ENCODE data around the gene SAP130. TPM values are rescaled to one million over a fixed set of nuclear protein-coding genes. Genes with fewer than 3 reads are reported as not detected.

The SAP130 gene
- total and polyA plus RNA-seq, 9 donors: 6.1 to 28.3 (median 24.0) TPM

- H3K27ac ChIP-seq: no peak overlapping the region
- H3K4me3 ChIP-seq: no peak overlapping the region
- TF ChIP-seq EP300 (IDR thresholded peaks at IDR 0.05) (no peak), POLR2A (IDR thresholded peaks at IDR 0.05) (no peak)
- WGBS, 3 donors: 86 to 93% (median 92%) methylated on average over 6 of the region's 6 CpGs
- no peaks in the 10 kb centered on the region for H3K27me3 ChIP-seq
- H3K9me3 ChIP-seq: no peaks in the 10 kb centered on the region
- H3K4me1 ChIP-seq (ENCODE audit: insufficient read depth): no peaks in the 10 kb centered on the region
- intact Hi-C loops (cut with DNase I): no loop called here
- H3K36me3 ChIP-seq: no peaks in the 10 kb centered on the region
- no peak for DNase-seq
Observed at GRCh38 chr2:127935337-127935736, 92.5 kb downstream of the SAP130 start.

DNA sequence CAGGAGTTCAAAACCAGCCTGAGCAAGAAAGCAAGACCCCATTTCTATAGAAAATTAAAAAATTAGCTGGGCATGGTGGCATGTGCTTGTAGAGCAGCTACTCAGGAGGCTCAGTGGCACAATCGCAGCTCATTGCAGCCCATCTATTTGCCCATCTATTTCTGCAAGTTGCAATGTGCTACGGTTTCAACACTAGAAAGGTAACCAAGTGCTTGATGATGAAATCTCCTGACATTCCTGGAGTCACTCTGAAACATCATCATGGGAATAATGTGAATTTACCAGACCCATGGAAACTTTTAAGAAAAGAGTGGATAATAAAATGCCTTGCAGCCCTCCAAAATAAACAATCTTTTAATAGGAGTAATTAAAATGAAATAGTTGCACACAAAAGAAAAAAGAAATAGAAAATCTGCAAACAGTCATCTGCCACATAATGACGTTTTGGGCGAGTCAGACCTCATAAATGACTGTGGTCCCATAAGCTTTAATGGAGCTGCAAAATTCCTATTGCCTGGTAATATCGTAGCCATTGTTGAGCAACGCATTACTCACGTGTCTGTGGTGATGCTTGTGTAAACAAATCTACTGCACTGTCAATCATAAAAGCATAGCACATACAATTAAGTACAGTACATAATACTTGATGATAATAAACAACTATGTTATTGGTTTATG is 95.5 kb downstream of the SAP130 start:
- WGBS, 3 donors: 77 to 82% (median 82%) methylated on average over 7 of the region's 7 CpGs
- TF ChIP-seq, protein P1, sequence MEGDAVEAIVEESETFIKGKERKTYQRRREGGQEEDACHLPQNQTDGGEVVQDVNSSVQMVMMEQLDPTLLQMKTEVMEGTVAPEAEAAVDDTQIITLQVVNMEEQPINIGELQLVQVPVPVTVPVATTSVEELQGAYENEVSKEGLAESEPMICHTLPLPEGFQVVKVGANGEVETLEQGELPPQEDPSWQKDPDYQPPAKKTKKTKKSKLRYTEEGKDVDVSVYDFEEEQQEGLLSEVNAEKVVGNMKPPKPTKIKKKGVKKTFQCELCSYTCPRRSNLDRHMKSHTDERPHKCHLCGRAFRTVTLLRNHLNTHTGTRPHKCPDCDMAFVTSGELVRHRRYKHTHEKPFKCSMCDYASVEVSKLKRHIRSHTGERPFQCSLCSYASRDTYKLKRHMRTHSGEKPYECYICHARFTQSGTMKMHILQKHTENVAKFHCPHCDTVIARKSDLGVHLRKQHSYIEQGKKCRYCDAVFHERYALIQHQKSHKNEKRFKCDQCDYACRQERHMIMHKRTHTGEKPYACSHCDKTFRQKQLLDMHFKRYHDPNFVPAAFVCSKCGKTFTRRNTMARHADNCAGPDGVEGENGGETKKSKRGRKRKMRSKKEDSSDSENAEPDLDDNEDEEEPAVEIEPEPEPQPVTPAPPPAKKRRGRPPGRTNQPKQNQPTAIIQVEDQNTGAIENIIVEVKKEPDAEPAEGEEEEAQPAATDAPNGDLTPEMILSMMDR (IDR thresholded peaks at IDR 0.05): no peak
- TF ChIP-seq POLR2A (IDR thresholded peaks at IDR 0.05) (no peak), EP300 (IDR thresholded peaks at IDR 0.05) (no peak)
- H3K36me3 ChIP-seq: no peaks in the 10 kb centered on the region
- intact Hi-C loops (cut with DNase I): no loop called here
- no peak overlapping the region for H3K4me3 ChIP-seq
- no peaks in the 10 kb centered on the region for H3K4me1 ChIP-seq (ENCODE audit: insufficient read depth)
- no peak overlapping the region for H3K27ac ChIP-seq
- H3K9me3 ChIP-seq: no peaks in the 10 kb centered on the region
- H3K27me3 ChIP-seq: no peaks in the 10 kb centered on the region
- DNase-seq: no peak

DNA sequence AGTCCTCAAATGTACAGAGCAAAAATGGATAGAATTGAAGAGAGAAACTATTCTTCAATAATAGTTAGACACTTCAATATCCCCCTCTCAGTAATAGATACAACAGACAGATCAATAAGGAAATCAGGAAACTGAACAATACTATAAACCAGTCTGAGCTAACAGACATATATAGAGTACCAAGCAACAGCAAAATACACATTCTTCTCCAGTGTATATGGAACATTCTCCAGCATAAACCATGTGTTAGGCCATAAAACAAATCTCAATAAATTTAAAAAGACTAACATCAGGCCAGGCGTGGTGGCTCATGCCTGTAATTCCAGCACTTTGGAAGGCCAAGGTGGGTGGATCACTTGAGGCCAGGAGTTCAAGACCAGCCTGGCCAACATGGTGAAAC is 98.4 kb downstream of the SAP130 start:
- H3K9me3 ChIP-seq: no peaks in the 10 kb centered on the region
- no peak overlapping the region for H3K4me3 ChIP-seq
- no peak for TF ChIP-seq POLR2A (IDR thresholded peaks at IDR 0.05)
- TF ChIP-seq EP300 (IDR thresholded peaks at IDR 0.05): no peak
- TF ChIP-seq, protein P1 (IDR thresholded peaks at IDR 0.05): no peak
- WGBS, 3 donors: 74 to 81% (median 78%) methylated on average over 1 of the region's 1 CpG
- no peaks in the 10 kb centered on the region for H3K27me3 ChIP-seq
- H3K4me1 ChIP-seq (ENCODE audit: insufficient read depth): no peaks in the 10 kb centered on the region
- no peak for DNase-seq
- H3K27ac ChIP-seq: no peak overlapping the region
- intact Hi-C loops (cut with DNase I): no loop called here
- H3K36me3 ChIP-seq: no peaks in the 10 kb centered on the region

DNA sequence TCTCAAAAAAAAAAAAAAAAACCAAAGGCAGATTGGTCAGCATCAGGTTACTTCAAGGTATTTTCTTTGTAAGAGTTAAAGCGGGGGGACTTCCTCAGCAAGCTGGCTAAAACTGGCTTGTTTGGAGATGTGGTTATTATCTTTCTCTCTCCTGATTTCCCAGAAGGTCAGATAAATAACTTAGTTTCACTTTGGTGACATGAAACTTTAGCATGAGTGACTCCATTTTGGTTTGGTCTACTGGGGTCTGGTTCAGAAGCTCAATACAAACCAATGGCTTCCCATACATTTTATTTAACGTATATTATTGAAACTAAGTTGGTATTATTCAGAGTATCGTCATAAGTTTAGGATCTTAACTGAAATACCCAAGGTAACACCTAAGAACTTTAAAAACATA is 100.5 kb downstream of the SAP130 start:
- Histone ChIP-seq H3K27ac (no peak overlapping the region), H3K27me3 (no peaks in the 10 kb centered on the region), H3K4me3 (no peak overlapping the region), H3K4me1 (ENCODE audit: insufficient read depth) (no peaks in the 10 kb centered on the region), H3K36me3 (no peaks in the 10 kb centered on the region), H3K9me3 (no peaks in the 10 kb centered on the region)
- 85 to 93% (median 92%) methylated on average over 3 of the region's 3 CpGs for WGBS, 3 donors
- intact Hi-C loops (cut with DNase I): no loop called here
- TF ChIP-seq, protein P1 (IDR thresholded peaks at IDR 0.05): no peak
- TF ChIP-seq EP300 (IDR thresholded peaks at IDR 0.05) (no peak), POLR2A (IDR thresholded peaks at IDR 0.05) (no peak)
- no peak for DNase-seq

GRCh38 chr2:127917916-127918315 is 109.9 kb downstream of the SAP130 start:
- Histone ChIP-seq H3K9me3 (no peaks in the 10 kb centered on the region), H3K4me1 (ENCODE audit: insufficient read depth) (no peaks in the 10 kb centered on the region), H3K4me3 (no peak overlapping the region), H3K27ac (no peak overlapping the region), H3K36me3 (no peaks in the 10 kb centered on the region), H3K27me3 (no peaks in the 10 kb centered on the region)
- intact Hi-C loops (cut with DNase I): no loop called here
- TF ChIP-seq EP300 (IDR thresholded peaks at IDR 0.05) (no peak), POLR2A (IDR thresholded peaks at IDR 0.05) (no peak)
- TF ChIP-seq, protein P1 (IDR thresholded peaks at IDR 0.05): no peak
- DNase-seq: no peak
- WGBS, 3 donors: 95 to 96% (median 96%) methylated on average over 4 of the region's 4 CpGs
